MM.1S (cell line): ENCODE measurements around the gene PRSS33.

ENCODE experiments used
- CTCF ChIP-seq: fragments of 300-600 bp; sonication (generic); IDR thresholded peaks from 2 replicates; pipeline ENCODE4 v1.5.1; 2016; ENCODE audit warnings: antibody characterized with exemption, low read length, mixed read lengths
- EZH2 ChIP-seq: fragments of 300-600 bp; sonication (generic); optimal IDR thresholded peaks from 2 replicates; pipeline ENCODE3; 2017; ENCODE audit warnings: low read depth, mild to moderate bottlenecking, antibody characterized with exemption, low read length, mixed read lengths
- EZH2phosphoT487 ChIP-seq: fragments of 300-600 bp; sonication (generic); IDR thresholded peaks from 2 replicates; pipeline ENCODE4 v1.6.1; 2018; ENCODE audit warnings: antibody characterized with exemption, low read length

GRCh38 chr16:2785101-2785991, 2.0 kb downstream of the PRSS33 start:
- TF ChIP-seq CTCF (0 out of 2 replicates have a peak, but pooled peaks have one; percentile 12), EZH2 (no peak), EZH2phosphoT487 (no peak)
